SK-N-MC (cell line): ENCODE results near the gene LRRC3.

ENCODE experiments used
- EZH2 ChIP-seq: fragments of 200-600 bp; sonication (generic); IDR thresholded peaks from one replicate; pipeline ENCODE4 v1.6.1; 2017; ENCODE audit warnings: antibody characterized with exemption
- POLR2AphosphoS5 ChIP-seq: IDR thresholded peaks from 2 replicates; pipeline ENCODE4 v1.6.1; 2012; ENCODE audit warnings: mild to moderate bottlenecking, low read depth, low read length, borderline replicate concordance

- no peak for TF ChIP-seq EZH2
- no peak for TF ChIP-seq POLR2AphosphoS5
Measured at GRCh38 chr21:44415073-44416025, 40.0 kb upstream of the LRRC3 start.
